Suppressor macrophage (primary cell): ENCODE data around the gene AMOTL1.

Experiments
- DNase-seq, 4 experiments: peaks; one replicate each; pipeline ENCODE4 v3.0.0-alpha.2; 2020 to 2022
- total RNA-seq, 17 experiments: gene quantifications; one replicate each; lab custom pipeline; 2026; ENCODE audit warnings: mixed read lengths in 6 of 17, inconsistent platforms in 3 of 17; lab: John Stamatoyannopoulos, UW

The AMOTL1 gene
- 0.42 to 9.1 (median 4.1) reads per million in 17 experiments for total RNA-seq

- DNase-seq, result peak; percentile 52 to 78 (median 62)
Observed at GRCh38 chr11:94767701-94768601, at the start of gene AMOTL1. AMOTL1 (plus strand) TSS chr11:94768356; CDS start chr11:94768512, 156 bp downstream.

GRCh38 chr11:94719876-94720275 lies 48.3 kb upstream of the AMOTL1 start:
- no peak for DNase-seq

- DNase-seq, result no peak
Observed at GRCh38 chr11:94721565-94722292, 46.4 kb upstream of the AMOTL1 start.

- DNase-seq, result no peak
Observed at GRCh38 chr11:94722735-94723134, 45.4 kb upstream of the AMOTL1 start.

- DNase-seq, result no peak
Observed at GRCh38 chr11:94725097-94725496, 43.1 kb upstream of the AMOTL1 start.

- DNase-seq, result no peak
Observed at GRCh38 chr11:94727819-94728218, 40.3 kb upstream of the AMOTL1 start.

GRCh38 chr11:94728541-94728940 lies 39.6 kb upstream of the AMOTL1 start:
- DNase-seq, result no peak

GRCh38 chr11:94728966-94729751 lies 39.0 kb upstream of the AMOTL1 start:
- no peak for DNase-seq

- DNase-seq, result no peak
Observed at GRCh38 chr11:94730153-94730552, 38.0 kb upstream of the AMOTL1 start.

GRCh38 chr11:94731880-94732601 lies 36.1 kb upstream of the AMOTL1 start:
- DNase-seq, result no peak

GRCh38 chr11:94732617-94733281 lies 35.4 kb upstream of the AMOTL1 start:
- peak in 3 of 4 experiments; percentile 26 to 46 (median 41) for DNase-seq

GRCh38 chr11:94734563-94735275 lies 33.4 kb upstream of the AMOTL1 start:
- no peak for DNase-seq

- no peak for DNase-seq
Observed at GRCh38 chr11:94735907-94736306, 32.2 kb upstream of the AMOTL1 start.

GRCh38 chr11:94737171-94737611 lies 31.0 kb upstream of the AMOTL1 start:
- no peak for DNase-seq

- DNase-seq, result no peak
Observed at GRCh38 chr11:94738746-94739145, 29.4 kb upstream of the AMOTL1 start.

GRCh38 chr11:94739331-94739730 lies 28.8 kb upstream of the AMOTL1 start:
- DNase-seq, result no peak

- peak in 2 of 4 experiments; percentile 5 to 42 for DNase-seq
Observed at GRCh38 chr11:94740083-94741021, 27.8 kb upstream of the AMOTL1 start.

GRCh38 chr11:94741022-94741679 lies 27.0 kb upstream of the AMOTL1 start:
- peak; percentile 21 to 48 (median 38) for DNase-seq

GRCh38 chr11:94742665-94743064 lies 25.5 kb upstream of the AMOTL1 start:
- no peak for DNase-seq
